Right renal pelvis (tissue), 4 donors: ENCODE measurements around the gene C6orf118. TPM values are rescaled to one million over a fixed set of nuclear protein-coding genes. Genes with fewer than 3 reads are reported as not detected.

Source experiments
- DNase-seq, 4 donors: peaks; one replicate each; pipeline ENCODE4 v3.0.0-alpha.2; 2013; ENCODE audit warnings: low read depth in 4 of 4, low spot score in 3 of 4, missing footprints in 1 of 4
- polyA plus RNA-seq, 4 donors: library from polyadenylated mRNA; unstranded; fragments of 120-200 nt; gene quantifications; one replicate each; pipeline ENCODE4 v1.2.1, GENCODE V29; 2013; ENCODE audit not compliant: insufficient read length in 4 of 4

C6orf118 gene
- polyA plus RNA-seq, 4 donors, result 4.4 to 8.2 (median 5.1) TPM

GRCh38 chr6:165245287-165245686, 64.1 kb downstream of the C6orf118 start:
- DNase-seq, result no peak

- no peak for DNase-seq
Observed at GRCh38 chr6:165244524-165245247, 64.7 kb downstream of the C6orf118 start.

- no peak for DNase-seq
Observed at GRCh38 chr6:165243801-165244200, 65.6 kb downstream of the C6orf118 start.

- no peak for DNase-seq
Observed at GRCh38 chr6:165236326-165236725, 73.1 kb downstream of the C6orf118 start.

- DNase-seq, result no peak
Observed at GRCh38 chr6:165232731-165233488, 76.5 kb downstream of the C6orf118 start.

GRCh38 chr6:165231581-165232561, 77.5 kb downstream of the C6orf118 start:
- peak; percentile 32 to 43 (median 35) for DNase-seq

- DNase-seq, result no peak
Observed at GRCh38 chr6:165231177-165231576, 78.2 kb downstream of the C6orf118 start.
